NCI-H2196 treated with DMSO at 0.1 percent for 48 hours (cell line): ENCODE data around the gene NTMT1.

Experiments
- DNase-seq: peaks from one replicate; lab custom pipeline; 2025; ENCODE audit not compliant: unreplicated experiment; lab: John Stamatoyannopoulos, UW

Gene NTMT1

DNA sequence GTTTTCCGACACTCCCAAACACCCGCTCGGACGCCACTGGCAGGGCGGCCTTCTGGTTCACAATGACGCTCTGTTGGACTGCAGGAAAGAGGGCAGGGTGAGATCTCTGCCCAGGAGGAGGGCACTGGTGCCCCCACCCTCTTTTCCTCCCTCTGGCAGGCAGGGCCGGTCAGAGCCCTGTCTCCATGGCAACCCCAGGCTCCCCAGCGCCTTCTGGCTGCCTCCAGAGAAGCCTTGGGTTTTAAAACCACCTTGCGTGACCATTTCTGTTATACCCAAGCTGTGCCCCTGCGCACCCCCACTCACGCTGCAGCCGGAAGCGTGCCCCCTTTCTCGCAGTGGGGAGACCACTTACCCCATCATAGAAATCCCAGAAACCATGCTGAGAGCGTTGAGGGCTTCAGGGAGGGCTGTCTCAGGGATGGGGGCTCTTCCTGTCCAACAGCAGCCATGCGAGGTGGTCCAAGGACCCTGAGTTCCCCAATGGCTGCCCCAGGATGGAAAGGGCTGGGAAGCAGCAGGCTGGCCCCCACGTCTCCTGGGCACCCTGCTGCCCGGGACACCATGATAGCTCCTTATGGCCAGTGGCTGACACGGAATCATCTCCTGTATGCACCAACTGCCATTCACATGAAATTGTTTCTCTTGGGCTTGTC lies 12.3 kb upstream of the NTMT1 start:
- DNase-seq, result peak; percentile 16

DNA sequence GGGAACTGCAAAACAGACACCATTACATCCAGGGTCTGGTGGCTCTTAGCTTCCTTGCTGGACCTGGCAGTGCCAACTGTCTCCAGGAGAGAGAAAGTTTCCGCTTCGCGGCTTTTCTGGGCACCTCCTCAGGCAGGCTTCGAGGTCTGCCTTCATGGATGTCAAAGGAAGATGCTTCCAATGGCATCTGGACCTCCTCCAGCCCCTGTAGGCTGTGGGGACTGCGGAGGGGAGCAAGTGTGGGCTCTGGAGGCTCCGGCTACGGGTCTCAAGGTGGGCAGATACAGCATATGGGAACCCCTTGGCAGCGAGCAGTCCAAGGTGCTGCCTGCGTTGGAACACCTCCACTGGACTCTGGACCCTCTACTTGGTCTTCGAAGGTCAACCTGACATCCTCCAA lies 11.0 kb upstream of the NTMT1 start:
- DNase-seq, result no peak

DNA sequence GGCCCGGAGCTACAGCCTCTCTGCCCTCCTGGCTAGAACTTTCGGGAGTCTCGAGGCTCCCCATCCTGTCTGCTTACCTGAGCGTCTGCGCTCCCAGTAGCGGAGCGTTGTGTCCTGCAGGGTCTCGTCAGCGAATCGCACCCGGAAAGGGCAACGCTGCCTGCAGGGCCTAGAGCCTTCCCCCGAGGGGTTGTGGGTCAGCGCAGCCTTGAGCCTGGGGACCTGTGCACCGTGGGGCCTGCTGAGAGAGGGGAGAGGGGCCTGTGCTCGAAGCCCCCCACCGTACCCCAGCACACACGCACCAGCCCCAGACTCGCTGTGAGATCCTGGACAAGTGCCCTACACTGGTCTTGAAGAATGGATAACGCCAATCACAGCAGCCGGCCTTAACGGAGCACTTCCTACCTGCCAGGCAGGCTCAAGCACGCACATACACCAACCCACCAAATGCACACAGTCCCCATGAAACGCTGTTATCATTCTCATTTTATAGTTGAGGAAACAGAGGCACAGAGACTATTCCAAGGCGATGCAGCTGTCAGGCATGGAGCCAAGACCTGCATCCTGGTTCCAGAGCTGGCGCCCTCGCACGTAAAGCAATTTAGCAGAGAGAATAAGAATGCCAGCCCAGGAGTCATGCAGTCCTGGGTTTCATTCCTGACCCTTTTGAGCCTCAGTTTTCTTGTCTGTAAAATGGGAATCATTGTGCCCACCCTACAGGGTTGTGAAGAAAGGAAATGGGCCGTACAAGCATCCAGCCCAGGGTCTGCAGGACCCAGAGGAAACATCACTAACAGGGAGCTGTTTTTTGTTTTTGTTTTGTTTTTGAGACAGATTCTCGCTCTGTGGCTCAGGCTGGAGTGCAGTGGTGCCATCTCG lies 10.3 kb upstream of the NTMT1 start:
- no peak for DNase-seq

DNA sequence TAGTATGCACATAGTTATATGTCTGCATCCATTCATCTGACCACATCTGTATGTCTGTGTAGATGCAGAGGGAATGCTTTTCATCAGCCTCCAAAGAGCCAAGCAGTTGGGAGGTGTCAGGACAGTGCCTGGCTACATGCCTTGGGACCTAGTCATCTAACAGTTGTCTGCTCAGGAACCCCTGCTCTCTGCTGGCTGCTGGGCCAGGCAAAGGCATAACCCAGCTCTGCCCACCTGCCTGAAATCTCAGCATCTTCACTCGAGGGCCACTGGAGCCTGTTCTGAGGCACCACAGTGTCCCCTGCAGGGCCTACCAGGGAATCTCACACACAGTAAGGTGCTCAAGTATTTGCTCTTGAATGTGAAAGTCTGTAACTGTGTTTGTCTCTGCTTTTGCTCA lies 8.8 kb upstream of the NTMT1 start:
- DNase-seq, result no peak

DNA sequence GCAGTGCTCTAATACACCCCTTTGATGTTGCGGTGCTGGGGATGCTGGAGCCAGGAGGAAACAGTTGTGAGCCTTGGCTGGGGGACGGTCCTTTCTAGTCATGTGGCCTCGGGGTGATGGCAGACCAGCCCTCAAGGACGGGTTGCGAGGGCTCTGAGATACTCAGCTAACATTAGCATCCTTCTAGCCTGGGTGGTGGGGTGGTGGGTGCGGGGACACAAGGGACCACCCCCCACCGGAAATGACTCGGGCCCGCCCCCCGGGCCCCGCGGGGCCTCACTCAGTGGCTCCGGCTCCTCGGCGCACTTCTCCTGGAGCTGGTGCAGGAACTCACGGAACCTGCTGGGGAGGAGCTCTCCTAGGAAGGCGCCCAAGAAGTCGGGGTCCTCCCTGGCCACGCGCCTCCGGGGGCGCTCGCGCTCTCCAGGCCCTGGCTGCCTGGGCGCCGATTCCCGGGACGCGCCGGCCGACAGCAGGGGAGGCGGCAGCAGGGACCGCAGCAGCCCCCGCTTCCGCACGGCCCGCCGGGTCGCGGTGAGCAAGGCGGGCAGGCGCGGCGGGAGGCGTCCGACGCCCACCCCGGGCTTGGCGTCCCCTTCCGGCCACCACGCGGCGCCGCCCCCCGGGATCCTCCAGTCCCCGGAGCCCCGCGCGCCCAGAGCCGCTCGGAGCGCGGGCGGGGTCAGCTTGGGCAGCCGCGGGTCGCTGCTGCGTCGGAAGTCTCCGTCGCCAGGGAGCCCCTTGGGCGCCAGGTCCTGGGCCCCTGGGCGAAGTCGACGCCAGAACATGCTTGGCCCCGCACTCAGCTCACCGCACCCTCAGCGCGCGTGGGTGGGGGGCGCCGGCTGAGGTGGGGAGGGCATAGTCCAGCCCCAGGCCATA lies 5.9 kb upstream of the NTMT1 start:
- DNase-seq, result no peak

DNA sequence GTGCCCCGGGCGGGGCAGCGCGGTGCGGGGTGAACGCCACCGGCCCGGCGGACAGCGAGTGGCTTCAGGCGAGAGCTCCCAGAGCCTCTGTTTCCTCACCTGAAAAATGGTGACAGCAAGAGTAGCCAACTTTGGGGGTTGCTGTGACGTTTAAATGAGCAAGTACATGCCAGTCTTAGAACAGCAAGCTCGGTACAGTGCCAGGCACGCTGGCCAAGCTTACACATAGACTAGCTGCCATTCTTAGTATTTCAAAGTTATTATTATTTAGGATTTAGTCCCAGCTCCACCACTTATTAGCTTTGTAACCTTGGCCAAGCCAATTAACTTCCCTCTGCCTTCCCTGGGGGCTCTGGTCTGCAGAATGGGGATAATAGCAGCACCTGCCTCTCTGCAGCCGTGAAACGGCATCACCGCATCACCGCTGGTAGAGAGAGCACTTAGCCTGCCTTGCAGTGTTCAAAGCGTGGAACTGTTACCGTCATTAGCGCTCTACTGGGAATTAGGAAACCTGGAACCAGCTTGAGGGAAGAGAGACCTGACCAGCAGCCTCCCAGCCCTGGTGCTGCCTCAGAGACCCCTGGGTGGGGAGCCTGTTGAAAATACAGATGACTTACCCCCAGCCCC lies 5.2 kb upstream of the NTMT1 start, which contains the start of gene C9orf50:
Gene C9orf50, minus strand, starts transcription at position 433 of the 627 bp plus-strand sequence. CDS start 527 bp downstream, outside the sequence.
- DNase-seq, result no peak

DNA sequence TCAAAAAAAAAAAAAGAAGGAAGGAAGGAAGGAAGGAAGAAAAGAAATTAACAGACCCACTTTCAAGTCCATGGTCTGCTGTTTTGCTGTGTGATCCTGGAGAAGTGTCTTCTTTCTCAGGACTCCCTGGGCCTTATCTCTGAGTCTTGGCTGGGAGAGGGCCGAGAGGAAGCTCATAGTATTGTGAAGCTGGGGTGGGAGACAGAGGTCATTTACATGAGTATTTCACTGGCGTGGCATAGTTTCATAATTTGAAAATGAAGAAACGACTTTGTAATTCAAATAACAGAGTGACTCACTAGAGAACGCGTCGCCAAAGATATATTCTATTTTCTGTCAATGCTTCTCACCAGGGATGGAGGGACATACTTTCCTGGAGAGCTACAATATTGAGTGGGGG lies 2.6 kb upstream of the NTMT1 start:
- no peak for DNase-seq

DNA sequence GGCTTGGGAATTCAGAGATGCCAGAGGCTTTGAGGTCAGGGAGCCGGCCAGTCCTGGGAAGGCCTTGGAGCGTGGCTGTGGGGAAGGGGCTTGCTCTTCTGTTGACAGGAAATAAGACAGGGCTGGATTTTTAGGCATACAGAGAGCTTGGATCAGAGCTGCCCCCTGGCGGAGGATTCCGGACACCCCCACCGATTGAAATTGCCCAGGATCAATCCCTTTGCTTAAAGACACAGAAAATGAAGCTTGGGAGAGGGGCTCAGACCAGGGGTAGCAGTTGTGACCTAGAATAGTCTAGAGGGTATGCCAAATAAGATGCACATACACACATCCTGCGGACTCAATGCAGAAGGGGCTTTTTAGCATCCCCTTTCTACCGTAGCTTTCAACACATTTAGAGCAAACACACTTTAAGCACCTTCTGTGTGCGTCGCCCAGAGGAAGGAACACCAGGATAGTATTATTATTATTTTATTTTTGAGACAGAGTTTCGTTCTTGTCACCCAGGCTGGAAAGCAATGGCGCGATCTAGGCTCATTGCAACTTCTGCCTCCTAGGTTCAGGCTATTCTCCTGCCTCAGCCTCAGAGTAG lies 1.7 kb upstream of the NTMT1 start:
- DNase-seq, result peak; percentile 22

DNA sequence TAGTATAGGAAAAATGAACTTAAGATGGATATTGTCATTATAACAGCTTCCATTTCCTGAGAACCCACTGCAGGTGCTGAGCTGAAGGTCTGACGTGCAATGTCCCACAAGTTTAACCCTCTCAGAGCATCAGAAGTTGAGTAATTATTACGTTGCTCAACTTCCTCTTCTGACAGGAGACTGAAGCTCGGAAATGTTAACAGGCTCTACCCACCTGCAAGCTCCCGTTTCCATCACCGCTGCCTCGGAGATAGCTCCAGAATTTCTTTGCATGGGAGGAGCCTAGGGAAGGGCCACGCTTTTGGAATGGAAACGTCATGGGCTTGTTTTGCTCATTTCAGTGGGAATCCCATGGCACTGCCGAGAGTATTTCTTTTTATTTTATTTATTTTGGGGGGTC lies 1.0 kb upstream of the NTMT1 start:
- no peak for DNase-seq

DNA sequence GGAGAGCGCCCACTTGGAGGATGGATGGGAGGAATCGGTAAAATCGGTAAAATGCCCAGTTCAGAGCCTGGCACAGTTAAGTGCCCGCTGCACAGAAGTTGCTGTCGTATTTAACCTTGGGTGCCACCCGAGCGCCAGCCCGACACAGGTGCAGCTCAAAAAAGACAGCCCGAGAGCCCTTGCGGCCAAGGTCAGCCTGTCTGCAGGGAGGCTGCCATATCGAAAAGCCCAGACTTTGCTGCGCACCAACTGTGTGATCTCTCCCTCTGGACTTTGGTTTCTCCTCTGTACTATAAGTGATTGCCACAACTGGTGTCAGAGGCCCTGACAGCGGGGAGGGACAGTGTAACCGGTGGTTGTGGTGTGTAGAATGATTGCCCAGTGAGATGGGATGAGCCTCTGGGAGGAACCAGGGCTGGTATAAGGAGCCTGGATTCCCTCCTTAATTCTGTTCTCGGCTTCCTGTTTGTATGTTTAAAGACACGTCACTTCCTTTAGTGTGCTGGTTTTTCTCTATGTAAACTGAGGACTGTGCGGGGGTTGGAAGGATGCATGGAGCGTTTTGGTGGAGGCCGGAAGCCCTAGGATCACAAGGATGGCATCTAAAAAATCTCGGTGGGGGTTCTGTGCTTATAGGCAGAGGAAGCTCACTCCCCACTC lies 792 bp downstream of the NTMT1 start:
- no peak for DNase-seq

DNA sequence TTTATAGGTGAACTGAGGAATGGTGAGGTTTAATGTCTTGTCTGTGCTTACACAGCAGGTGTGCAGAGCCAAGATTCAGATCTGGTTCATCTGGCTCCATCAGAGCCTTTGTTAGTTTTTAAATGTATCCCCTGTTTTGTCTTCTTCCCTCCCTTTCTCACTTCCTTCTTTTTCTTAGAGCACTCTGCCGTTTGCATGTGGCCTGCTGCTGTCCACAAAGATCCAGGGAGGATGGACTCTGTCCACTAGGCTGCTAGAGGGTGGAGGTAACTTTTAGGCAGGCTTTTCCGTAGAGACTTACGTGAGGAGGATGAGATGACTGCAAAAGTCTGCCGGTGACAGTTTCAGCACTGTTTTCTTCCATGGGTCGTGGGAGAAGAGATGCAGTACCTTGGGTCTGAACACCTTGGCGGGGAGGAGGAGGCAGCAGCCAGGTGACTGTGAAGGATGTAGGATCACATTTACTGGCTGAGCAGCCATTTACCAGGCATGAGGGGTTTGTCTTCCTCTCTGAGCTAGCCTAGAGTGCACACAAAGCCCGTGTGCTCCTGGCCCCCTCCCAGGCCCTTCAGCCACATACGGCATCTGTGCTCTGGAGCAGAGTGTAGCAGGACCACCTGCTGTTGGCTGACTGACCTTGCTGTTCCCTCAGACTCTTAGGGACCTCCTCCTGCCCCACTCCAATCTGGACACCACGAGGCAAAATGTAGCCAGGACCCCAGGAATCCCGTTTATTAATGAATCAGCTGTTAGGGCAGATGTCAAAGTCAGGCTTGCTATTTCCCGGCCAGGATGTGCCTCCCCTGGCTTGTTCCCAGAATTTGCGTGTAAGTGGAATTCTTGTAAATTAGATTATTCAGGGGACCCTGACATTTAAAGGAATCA lies 1.8 kb downstream of the NTMT1 start:
- no peak for DNase-seq

DNA sequence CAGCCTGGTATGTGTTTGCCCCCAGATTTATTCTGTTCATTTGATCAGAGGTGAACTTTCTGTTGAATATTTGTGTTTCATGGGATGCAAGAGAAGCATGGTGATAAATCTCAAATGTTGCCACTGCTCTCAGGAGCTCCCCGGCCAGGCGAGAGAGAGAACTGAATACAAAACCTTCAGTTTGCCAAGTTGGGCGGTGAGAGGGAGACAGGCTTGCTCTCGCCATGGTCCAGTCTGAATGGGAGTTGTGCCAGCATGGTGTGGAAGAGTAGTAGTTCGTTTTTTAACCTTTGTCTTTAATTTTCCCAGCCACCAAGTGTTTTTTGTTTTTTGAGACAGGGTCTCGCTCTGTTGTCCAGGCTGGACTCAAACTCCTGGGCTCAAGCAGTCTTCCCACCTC lies 2.7 kb downstream of the NTMT1 start:
- DNase-seq, result no peak

DNA sequence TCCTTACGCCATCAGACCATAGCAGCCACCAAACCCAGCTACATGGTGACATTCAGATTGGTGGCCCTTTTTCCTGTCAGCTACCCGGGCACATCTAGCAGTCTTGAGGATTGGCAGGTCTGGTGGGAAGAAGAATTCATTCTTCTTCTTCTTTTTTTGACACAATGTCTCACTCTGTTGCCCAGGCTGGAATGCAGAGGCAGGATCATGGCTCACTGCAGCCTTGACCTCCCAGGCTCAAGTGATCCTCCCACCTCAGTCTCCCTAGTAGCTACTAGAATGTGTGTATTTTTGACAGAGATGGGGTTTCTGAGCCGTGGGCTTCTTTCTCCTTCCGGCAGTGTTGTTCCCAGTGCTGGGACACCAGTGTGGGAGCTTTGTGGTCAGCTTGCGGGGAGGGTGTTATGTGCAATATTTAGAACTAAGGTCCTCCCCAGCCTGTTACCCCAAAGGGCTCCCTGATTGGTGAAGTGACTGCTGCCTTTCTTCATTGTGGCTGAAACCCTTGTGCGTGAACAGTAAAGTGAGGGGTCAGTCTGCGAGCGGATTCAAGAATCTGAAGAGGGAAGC lies 3.4 kb downstream of the NTMT1 start:
- no peak for DNase-seq

DNA sequence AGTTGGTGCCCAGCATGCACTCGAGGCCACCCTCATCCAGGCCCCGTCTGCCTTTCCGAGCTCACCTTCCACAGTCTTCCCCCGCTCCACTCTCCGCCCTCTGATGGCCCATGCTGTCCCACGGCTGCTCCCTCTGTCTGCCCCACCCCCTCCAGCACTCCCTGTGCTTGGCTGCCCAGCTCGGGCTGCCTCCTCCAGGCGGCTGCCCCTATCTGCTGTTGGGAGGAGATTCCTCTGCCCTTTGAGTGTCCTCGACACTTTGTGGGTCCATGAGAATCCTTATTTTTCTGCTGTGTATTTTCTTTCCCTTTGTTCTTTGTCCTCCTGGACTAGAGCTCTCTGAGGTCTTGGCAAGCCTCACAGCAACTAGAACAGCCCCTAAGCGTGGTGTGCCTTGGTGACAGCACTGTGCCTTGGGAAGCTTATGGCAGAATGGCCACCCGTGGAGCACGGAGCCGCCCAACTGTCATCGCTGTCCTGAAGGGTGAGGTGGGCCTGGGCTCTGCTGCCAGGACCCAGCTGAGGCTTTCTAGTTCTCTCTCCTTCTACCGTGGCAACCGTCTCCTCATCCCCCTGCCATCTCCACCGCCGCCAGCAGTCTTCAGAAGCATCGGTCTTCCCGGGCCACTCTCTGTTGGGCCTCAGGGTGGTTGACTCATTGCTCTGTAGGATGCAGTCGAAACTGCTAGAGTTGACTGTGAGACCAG lies 5.2 kb downstream of the NTMT1 start:
- DNase-seq, result no peak

DNA sequence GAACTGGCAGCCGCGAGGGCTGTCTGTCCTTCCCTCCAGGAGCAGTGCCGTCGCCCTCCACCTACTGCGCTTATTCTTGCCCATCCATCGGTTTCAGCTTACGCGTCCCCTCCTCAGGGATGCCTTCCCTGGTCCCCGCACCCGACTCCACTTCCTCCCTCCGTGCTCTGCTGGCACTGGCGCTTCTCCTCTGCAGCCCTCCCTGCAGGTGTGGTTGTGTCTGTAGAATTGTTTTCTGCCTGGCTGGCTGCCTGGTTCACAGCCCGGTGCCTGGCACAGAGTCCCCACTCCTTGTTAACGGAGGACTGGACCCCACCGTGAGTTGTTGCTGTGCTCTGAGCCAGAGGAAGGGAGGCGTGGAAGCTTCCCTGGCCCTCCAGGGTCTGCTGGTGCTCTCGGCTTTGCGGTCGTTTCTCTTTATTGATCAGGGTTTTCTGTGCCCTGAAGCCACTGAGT lies 5.7 kb downstream of the NTMT1 start:
- no peak for DNase-seq

DNA sequence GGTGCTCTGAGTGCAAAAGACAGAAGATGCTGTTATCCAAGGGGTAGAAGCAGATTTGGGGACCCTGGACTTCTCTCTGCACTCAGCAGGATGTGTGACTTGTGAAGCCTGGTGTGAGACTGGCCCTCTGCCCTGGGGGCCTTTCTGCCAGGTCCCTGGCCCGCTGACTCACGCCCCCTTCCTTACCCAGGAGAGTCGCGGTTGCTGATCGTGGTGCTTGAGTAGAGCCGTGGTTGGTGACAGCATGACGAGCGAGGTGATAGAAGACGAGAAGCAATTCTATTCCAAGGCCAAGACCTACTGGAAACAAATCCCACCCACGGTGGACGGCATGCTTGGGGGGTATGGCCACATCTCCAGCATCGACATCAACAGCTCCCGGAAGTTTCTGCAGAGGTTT lies 6.5 kb downstream of the NTMT1 start:
- no peak for DNase-seq

DNA sequence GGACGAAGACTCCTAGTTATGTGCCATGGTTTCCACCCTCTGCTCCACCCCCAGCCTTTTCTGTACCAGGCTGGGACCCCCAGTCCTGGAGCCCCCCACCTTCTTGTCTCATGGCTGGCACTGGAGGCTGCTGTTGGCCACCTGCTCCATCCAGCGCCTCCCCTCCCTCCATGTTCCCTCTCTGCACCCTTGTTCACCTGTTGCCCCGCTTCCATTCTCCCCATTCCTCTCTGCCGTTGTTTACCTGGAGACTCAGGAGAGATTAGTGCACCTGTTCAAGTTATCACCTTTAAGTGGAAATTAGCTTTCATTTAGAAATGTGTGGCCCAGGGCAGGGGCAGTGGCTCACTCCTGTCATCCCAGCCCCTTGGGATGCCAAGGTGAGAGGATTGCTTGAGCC lies 7.2 kb downstream of the NTMT1 start:
- DNase-seq, result no peak

DNA sequence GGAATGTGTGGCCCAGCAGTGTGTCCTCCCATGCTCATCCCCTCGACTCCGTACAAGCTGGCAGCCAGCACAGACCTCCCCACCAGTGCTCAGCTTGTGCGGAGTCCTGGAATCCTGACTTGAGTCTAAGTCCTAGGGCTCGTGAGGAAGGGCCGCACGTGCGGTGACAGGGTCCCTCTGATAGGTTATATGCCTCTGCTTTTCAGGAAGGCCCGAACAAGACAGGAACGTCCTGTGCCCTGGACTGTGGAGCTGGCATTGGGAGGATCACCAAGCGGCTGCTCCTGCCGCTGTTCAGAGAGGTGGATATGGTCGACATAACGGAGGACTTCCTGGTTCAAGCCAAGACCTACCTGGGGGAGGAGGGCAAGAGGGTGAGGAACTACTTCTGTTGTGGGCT lies 7.9 kb downstream of the NTMT1 start:
- DNase-seq, result no peak
